ENCODE measurements around the gene SCN1B.

Gene SCN1B

GRCh38 chr19:35076657-35077056, 46.4 kb downstream of the SCN1B start:
- no peak for DNase-seq

- DNase-seq, result no peak
Observed at GRCh38 chr19:35077411-35078223, 47.3 kb downstream of the SCN1B start.

GRCh38 chr19:35079826-35080225, 49.6 kb downstream of the SCN1B start:
- no peak for DNase-seq

- no peak for DNase-seq
Observed at GRCh38 chr19:35080613-35081170, 50.4 kb downstream of the SCN1B start.

- no peak for DNase-seq
Observed at GRCh38 chr19:35081201-35081600, 50.9 kb downstream of the SCN1B start.

- no peak for DNase-seq
Observed at GRCh38 chr19:35083691-35084508, 53.6 kb downstream of the SCN1B start.

- no peak for DNase-seq
Observed at GRCh38 chr19:35084509-35084762, 54.2 kb downstream of the SCN1B start.

GRCh38 chr19:35085947-35086346, 55.7 kb downstream of the SCN1B start:
- no peak for DNase-seq

GRCh38 chr19:35086455-35086854, 56.2 kb downstream of the SCN1B start:
- no peak for DNase-seq

GRCh38 chr19:35087393-35087792, 57.1 kb downstream of the SCN1B start:
- no peak for DNase-seq

- DNase-seq, result no peak
Observed at GRCh38 chr19:35088131-35088913, 58.1 kb downstream of the SCN1B start.

GRCh38 chr19:35089554-35089953, 59.3 kb downstream of the SCN1B start:
- no peak for DNase-seq

All from activated CD4-positive, alpha-beta T cell treated with anti-CD3 and anti-CD28 coated beads, Interleukin-2, amount 50 U/mL, for 16 hours (primary cell).